ENCODE data around the gene VIPR1. TPM values are rescaled to one million over a fixed set of nuclear protein-coding genes. Genes with fewer than 3 reads are reported as not detected.

Gene VIPR1
- total RNA-seq, 1 experiment from 2014 or later, result 9.4 TPM

DNA sequence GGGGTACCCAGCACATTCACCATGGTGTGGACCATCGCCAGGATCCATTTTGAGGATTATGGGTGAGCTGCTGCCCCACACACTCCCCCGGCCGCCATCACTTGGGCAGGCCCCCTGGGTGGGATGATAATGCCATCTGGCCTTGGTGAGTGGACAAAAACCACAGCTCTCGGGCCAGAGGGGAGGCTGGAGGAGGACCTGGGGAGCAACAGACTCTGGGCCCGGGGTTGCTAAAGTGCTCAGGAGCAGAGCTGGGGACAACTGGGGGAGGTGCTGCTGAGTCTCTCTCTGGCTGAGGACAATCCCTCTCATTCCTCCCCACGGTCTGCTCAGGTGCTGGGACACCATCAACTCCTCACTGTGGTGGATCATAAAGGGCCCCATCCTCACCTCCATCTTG is 29.0 kb downstream of the VIPR1 start:
- Mint-ChIP-seq H3K4me1 (peaks cover 30% of the 10 kb centered on the region), H3K27me3 (ENCODE audit: low read depth) (no peaks in the 10 kb centered on the region), H3K27ac (no peak overlapping the region), H3K4me3 (no peak overlapping the region), H3K9me3 (no peaks in the 10 kb centered on the region), H3K36me3 (no peaks in the 10 kb centered on the region)
- TF ChIP-seq, protein P1, sequence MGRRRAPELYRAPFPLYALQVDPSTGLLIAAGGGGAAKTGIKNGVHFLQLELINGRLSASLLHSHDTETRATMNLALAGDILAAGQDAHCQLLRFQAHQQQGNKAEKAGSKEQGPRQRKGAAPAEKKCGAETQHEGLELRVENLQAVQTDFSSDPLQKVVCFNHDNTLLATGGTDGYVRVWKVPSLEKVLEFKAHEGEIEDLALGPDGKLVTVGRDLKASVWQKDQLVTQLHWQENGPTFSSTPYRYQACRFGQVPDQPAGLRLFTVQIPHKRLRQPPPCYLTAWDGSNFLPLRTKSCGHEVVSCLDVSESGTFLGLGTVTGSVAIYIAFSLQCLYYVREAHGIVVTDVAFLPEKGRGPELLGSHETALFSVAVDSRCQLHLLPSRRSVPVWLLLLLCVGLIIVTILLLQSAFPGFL (CRISPR knock-in tag; IDR thresholded peaks at IDR 0.05; ENCODE audit: borderline replicate concordance), result no peak
- TF ChIP-seq NR2C2 (CRISPR knock-in tag; IDR thresholded peaks at IDR 0.05), result no peak
- TF ChIP-seq, protein P2, sequence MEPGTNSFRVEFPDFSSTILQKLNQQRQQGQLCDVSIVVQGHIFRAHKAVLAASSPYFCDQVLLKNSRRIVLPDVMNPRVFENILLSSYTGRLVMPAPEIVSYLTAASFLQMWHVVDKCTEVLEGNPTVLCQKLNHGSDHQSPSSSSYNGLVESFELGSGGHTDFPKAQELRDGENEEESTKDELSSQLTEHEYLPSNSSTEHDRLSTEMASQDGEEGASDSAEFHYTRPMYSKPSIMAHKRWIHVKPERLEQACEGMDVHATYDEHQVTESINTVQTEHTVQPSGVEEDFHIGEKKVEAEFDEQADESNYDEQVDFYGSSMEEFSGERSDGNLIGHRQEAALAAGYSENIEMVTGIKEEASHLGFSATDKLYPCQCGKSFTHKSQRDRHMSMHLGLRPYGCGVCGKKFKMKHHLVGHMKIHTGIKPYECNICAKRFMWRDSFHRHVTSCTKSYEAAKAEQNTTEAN (CRISPR knock-in tag; IDR thresholded peaks at IDR 0.05), result no peak
- TF ChIP-seq, protein P3, sequence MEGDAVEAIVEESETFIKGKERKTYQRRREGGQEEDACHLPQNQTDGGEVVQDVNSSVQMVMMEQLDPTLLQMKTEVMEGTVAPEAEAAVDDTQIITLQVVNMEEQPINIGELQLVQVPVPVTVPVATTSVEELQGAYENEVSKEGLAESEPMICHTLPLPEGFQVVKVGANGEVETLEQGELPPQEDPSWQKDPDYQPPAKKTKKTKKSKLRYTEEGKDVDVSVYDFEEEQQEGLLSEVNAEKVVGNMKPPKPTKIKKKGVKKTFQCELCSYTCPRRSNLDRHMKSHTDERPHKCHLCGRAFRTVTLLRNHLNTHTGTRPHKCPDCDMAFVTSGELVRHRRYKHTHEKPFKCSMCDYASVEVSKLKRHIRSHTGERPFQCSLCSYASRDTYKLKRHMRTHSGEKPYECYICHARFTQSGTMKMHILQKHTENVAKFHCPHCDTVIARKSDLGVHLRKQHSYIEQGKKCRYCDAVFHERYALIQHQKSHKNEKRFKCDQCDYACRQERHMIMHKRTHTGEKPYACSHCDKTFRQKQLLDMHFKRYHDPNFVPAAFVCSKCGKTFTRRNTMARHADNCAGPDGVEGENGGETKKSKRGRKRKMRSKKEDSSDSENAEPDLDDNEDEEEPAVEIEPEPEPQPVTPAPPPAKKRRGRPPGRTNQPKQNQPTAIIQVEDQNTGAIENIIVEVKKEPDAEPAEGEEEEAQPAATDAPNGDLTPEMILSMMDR (IDR thresholded peaks at IDR 0.05), result no peak
- TF ChIP-seq, protein P4, sequence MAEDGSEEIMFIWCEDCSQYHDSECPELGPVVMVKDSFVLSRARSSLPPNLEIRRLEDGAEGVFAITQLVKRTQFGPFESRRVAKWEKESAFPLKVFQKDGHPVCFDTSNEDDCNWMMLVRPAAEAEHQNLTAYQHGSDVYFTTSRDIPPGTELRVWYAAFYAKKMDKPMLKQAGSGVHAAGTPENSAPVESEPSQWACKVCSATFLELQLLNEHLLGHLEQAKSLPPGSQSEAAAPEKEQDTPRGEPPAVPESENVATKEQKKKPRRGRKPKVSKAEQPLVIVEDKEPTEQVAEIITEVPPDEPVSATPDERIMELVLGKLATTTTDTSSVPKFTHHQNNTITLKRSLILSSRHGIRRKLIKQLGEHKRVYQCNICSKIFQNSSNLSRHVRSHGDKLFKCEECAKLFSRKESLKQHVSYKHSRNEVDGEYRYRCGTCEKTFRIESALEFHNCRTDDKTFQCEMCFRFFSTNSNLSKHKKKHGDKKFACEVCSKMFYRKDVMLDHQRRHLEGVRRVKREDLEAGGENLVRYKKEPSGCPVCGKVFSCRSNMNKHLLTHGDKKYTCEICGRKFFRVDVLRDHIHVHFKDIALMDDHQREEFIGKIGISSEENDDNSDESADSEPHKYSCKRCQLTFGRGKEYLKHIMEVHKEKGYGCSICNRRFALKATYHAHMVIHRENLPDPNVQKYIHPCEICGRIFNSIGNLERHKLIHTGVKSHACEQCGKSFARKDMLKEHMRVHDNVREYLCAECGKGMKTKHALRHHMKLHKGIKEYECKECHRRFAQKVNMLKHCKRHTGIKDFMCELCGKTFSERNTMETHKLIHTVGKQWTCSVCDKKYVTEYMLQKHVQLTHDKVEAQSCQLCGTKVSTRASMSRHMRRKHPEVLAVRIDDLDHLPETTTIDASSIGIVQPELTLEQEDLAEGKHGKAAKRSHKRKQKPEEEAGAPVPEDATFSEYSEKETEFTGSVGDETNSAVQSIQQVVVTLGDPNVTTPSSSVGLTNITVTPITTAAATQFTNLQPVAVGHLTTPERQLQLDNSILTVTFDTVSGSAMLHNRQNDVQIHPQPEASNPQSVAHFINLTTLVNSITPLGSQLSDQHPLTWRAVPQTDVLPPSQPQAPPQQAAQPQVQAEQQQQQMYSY (CRISPR knock-in tag; IDR thresholded peaks at IDR 0.05), result no peak
- TF ChIP-seq ZNF219 (CRISPR knock-in tag; IDR thresholded peaks at IDR 0.05; ENCODE audit: borderline replicate concordance), result no peak
- no peak for TF ChIP-seq FOXK1 (CRISPR knock-in tag; IDR thresholded peaks at IDR 0.05)
- no peak for TF ChIP-seq NFE2L1 (CRISPR knock-in tag; IDR thresholded peaks at IDR 0.05)
- no peak for TF ChIP-seq NR1H2 (CRISPR knock-in tag; IDR thresholded peaks at IDR 0.05)
- TF ChIP-seq, protein P5, sequence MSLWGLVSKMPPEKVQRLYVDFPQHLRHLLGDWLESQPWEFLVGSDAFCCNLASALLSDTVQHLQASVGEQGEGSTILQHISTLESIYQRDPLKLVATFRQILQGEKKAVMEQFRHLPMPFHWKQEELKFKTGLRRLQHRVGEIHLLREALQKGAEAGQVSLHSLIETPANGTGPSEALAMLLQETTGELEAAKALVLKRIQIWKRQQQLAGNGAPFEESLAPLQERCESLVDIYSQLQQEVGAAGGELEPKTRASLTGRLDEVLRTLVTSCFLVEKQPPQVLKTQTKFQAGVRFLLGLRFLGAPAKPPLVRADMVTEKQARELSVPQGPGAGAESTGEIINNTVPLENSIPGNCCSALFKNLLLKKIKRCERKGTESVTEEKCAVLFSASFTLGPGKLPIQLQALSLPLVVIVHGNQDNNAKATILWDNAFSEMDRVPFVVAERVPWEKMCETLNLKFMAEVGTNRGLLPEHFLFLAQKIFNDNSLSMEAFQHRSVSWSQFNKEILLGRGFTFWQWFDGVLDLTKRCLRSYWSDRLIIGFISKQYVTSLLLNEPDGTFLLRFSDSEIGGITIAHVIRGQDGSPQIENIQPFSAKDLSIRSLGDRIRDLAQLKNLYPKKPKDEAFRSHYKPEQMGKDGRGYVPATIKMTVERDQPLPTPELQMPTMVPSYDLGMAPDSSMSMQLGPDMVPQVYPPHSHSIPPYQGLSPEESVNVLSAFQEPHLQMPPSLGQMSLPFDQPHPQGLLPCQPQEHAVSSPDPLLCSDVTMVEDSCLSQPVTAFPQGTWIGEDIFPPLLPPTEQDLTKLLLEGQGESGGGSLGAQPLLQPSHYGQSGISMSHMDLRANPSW (CRISPR knock-in tag; conservative IDR thresholded peaks at IDR 0.05; ENCODE audit: low read depth), result no peak
- no peak for TF ChIP-seq CREB1 (CRISPR knock-in tag; IDR thresholded peaks at IDR 0.05)
- ChIA-PET POLR2A (no interaction called here), CTCF (no interaction called here)
- ATAC-seq, result no peak
- DNase-seq (ENCODE audit: low spot score), result no peak

DNA sequence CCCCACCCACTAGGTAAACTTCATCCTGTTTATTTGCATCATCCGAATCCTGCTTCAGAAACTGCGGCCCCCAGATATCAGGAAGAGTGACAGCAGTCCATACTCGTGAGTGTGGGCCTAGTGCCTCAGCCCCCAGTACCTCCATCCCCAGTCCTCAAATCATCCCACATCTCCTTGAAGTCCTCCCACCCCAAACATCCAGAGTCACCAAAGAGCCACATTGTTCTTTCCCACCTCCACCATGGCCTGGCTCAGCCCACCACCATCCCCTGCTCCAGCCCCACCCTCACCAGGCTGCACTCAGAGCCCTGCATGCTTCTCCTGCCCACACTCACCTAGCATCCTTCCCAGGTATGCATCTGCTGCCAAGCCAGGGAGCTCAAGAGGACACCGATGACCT is 29.8 kb downstream of the VIPR1 start:
- no peaks in the 10 kb centered on the region for H3K27me3 Mint-ChIP-seq (ENCODE audit: low read depth)
- H3K9me3 Mint-ChIP-seq, result no peaks in the 10 kb centered on the region
- no peak for DNase-seq (ENCODE audit: low spot score)
- peaks cover 28% of the 10 kb centered on the region for H3K4me1 Mint-ChIP-seq
- H3K4me3 Mint-ChIP-seq, result no peak overlapping the region
- no peaks in the 10 kb centered on the region for H3K36me3 Mint-ChIP-seq
- ChIA-PET POLR2A (no interaction called here), CTCF (interaction anchor here (1.6 kb wide), 1 partner anchor 31 kb away, joined by 8 read pairs; no protein-coding TSS in a partner anchor)
- ATAC-seq, result no peak
- H3K27ac Mint-ChIP-seq, result no peak overlapping the region
- TF ChIP-seq ZNF317 (CRISPR knock-in tag; IDR thresholded peaks at IDR 0.05; ENCODE audit: borderline replicate concordance, low read depth), result no peak
- TF ChIP-seq, protein P6, sequence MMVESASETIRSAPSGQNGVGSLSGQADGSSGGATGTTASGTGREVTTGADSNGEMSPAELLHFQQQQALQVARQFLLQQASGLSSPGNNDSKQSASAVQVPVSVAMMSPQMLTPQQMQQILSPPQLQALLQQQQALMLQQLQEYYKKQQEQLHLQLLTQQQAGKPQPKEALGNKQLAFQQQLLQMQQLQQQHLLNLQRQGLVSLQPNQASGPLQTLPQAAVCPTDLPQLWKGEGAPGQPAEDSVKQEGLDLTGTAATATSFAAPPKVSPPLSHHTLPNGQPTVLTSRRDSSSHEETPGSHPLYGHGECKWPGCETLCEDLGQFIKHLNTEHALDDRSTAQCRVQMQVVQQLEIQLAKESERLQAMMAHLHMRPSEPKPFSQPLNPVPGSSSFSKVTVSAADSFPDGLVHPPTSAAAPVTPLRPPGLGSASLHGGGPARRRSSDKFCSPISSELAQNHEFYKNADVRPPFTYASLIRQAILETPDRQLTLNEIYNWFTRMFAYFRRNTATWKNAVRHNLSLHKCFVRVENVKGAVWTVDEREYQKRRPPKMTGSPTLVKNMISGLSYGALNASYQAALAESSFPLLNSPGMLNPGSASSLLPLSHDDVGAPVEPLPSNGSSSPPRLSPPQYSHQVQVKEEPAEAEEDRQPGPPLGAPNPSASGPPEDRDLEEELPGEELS (CRISPR knock-in tag; IDR thresholded peaks at IDR 0.05), result no peak
- no peak for TF ChIP-seq TCF7 (CRISPR knock-in tag; IDR thresholded peaks at IDR 0.05; ENCODE audit: low read depth)
- no peak for TF ChIP-seq NFATC4 (CRISPR knock-in tag; IDR thresholded peaks at IDR 0.05)
- no peak for TF ChIP-seq EMX1 (CRISPR knock-in tag; IDR thresholded peaks at IDR 0.05)
- TF ChIP-seq, protein P7, sequence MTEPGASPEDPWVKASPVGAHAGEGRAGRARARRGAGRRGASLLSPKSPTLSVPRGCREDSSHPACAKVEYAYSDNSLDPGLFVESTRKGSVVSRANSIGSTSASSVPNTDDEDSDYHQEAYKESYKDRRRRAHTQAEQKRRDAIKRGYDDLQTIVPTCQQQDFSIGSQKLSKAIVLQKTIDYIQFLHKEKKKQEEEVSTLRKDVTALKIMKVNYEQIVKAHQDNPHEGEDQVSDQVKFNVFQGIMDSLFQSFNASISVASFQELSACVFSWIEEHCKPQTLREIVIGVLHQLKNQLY (CRISPR knock-in tag; IDR thresholded peaks at IDR 0.05), result no peak
- TF ChIP-seq SMAD3 (CRISPR knock-in tag; IDR thresholded peaks at IDR 0.05; ENCODE audit: borderline replicate concordance), result no peak
- TF ChIP-seq GABPB1 (CRISPR knock-in tag; IDR thresholded peaks at IDR 0.05), result no peak
